GM12801 (cell line): Measurements from ENCODE around the gene MARCKS.

Experiments
- TF ChIP-seq, protein P1 (sequence below): IDR thresholded peaks from one replicate; pipeline ENCODE4 v1.5.1; 2011; ENCODE audit warnings: control low read depth; ENCODE audit not compliant: insufficient read length; ENCODE audit errors: extremely low read depth

Gene MARCKS

GRCh38 chr6:113876695-113877094 is 19.6 kb downstream of the MARCKS start:
- TF ChIP-seq, protein P1, sequence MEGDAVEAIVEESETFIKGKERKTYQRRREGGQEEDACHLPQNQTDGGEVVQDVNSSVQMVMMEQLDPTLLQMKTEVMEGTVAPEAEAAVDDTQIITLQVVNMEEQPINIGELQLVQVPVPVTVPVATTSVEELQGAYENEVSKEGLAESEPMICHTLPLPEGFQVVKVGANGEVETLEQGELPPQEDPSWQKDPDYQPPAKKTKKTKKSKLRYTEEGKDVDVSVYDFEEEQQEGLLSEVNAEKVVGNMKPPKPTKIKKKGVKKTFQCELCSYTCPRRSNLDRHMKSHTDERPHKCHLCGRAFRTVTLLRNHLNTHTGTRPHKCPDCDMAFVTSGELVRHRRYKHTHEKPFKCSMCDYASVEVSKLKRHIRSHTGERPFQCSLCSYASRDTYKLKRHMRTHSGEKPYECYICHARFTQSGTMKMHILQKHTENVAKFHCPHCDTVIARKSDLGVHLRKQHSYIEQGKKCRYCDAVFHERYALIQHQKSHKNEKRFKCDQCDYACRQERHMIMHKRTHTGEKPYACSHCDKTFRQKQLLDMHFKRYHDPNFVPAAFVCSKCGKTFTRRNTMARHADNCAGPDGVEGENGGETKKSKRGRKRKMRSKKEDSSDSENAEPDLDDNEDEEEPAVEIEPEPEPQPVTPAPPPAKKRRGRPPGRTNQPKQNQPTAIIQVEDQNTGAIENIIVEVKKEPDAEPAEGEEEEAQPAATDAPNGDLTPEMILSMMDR = no peak

DNA sequence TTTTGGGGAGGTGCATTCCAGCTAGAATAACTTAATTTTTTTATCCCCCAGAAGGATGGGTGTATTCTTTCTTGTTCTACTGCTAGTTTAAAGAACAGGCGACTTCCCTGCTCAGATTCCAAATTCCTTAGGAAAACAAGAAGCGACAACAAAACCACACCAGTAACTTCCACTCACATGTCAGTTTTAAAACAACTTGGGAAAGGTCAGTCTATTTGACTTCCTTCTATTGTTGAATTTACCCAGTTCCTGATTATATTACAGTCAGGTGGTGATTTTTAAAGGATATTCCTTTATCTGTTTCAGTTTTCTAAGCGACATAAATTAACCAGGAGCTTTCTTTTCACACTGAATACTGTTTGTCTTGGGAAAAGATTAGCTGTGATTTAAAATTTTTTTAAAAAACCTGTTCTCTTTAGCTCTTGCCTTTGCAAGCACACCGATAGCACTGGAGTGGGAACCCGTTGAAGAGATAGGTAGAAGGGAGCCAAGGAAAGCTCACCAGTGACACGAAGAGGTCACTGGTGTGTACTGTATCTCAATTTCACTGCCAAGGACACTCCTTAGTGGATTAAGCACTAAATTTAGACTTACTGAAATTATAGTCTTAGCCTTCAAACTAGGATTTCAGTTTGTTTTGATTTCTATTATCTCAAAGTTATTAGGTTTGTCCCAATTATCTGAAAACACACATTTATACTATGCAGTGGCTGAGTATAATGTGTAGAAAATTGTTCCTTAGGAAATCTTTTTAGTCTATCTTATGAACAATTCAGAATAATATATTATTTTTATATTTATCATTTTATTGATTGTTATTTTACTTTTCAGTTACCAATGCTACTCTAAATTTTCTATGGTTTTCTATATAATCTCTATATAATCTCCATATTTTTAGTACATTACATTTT is 22.3 kb downstream of the MARCKS start:
- TF ChIP-seq, protein P1 = no peak

- TF ChIP-seq, protein P1 = no peak
These were observed 24.4 kb downstream of the MARCKS start for GRCh38 chr6:113881478-113881980.

DNA sequence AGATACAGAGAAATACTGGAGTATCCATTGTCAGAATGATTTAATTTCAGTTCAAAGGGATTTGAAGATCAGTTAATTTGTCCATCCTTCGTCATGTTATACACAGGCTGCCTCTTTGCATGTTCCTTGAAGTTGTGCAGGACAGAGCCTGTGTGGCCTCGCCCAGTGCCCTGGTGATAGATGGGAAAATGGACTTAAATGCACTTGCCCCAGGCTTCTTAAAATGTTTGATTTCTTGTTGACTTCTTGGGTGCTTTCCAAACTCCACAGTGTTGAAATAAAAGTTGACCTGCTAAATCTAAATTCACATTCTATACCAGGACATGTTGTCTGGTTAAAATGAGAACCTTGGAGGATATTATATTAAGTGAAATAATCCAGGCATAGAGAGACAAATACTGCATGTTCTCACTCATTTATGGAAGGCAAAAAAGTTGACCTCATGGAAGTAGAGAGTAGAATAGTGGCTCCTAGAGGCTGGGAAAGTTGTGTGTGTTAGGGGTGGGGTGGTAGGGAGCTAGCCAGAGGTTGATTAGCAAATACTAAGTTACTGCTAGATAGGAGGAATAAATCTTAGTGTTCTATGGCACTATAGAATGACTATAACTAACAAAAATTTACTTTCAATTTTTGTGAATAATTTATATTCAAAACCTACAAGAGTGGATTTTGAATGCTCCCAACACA is 25.3 kb downstream of the MARCKS start:
- TF ChIP-seq, protein P1 = no peak

DNA sequence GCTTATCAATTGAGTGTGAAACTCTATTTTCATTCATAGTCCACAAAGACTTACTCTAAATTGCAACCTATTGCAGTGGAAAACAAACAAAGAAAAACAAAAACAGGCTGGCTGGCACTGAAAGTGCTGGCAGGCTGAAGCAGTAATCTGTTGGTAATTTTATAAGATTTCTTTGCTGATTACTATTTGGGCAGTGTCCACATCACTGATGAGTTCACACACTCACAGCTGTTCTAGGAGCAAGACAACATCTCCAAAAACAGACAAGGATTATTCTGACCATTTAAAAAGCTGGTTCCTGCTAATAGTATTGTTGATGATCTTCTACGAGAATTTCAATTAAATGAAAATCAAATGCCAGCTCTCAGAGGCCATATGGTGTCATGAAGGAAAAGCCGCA is 26.9 kb downstream of the MARCKS start:
- TF ChIP-seq, protein P1 = no peak

- TF ChIP-seq, protein P1 = no peak
These were observed 29.4 kb downstream of the MARCKS start for GRCh38 chr6:113886512-113886911.

DNA sequence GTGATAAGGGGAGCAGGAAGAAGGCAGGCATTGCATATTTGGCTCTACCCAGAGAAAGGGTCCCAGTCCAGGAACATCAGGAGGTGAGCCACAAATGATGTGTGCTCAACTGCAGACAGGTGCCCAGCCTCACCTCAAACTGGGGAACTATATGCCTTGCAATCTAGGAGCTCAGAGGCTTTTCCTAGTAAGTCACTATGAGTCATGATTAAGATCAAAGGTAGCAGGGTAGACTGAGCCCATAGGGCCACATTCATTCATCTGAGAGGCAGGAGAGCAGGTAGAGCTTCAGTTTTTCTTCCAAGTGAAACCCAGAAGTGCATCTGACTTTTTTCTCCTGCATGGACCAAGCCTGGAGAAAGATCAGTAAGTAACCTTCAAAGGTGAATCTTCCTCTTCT is 31.3 kb downstream of the MARCKS start:
- TF ChIP-seq, protein P1 = no peak
